ENCODE data around the gene SLC39A1.
"Not testable (repeated sequence)": the region's sequence is repeated elsewhere in the genome, so short reads cannot be mapped to it uniquely, and the experiment has no call there.

Gene SLC39A1, protein sequence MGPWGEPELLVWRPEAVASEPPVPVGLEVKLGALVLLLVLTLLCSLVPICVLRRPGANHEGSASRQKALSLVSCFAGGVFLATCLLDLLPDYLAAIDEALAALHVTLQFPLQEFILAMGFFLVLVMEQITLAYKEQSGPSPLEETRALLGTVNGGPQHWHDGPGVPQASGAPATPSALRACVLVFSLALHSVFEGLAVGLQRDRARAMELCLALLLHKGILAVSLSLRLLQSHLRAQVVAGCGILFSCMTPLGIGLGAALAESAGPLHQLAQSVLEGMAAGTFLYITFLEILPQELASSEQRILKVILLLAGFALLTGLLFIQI

DNA sequence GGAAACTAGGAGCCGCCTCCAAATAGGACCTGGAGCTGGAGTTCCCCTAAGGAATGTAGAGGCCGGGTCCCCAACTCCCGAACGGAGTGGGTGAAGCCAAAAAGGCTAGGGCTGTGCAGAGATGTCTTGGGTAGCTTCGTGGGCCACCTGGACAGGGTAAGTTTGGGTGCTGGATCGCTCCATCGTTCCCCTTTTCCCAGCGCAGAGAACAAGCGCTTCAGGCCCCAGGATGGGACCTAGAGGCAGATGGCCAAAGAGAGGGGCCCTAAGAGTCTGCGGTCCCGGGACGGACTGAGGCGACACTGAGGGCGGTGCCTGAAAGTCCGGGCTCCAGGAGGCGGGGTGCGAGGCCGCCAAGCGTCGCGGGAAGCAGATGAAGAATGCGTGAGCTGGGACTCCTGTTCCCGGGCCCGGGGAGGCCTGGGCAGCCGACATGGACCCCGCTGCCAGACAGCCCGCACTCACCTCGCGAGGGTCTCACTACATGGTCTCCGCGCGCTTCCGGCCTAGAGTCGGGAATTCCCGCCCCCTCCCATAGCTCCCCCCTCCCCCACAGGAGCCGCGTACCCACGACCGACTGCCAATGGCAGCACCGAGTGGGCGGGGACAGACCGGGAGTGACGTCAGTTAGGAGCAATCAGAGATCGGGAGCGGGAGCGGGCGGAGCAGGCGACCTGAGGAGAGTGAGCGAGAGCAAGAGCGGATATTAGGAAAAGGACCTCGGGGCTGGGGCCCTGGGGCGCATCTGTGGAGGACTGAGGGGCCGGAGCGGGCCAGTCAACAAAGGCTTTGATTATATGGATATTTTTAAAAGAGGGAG is at the start of gene SLC39A1:
TSS of gene SLC39A1 (minus strand) at position 508 of the 820 bp plus-strand sequence. CDS start 822 bp downstream, outside the sequence.
- peak; percentile 92 for DNase-seq (ENCODE audit: low spot score)

DNA sequence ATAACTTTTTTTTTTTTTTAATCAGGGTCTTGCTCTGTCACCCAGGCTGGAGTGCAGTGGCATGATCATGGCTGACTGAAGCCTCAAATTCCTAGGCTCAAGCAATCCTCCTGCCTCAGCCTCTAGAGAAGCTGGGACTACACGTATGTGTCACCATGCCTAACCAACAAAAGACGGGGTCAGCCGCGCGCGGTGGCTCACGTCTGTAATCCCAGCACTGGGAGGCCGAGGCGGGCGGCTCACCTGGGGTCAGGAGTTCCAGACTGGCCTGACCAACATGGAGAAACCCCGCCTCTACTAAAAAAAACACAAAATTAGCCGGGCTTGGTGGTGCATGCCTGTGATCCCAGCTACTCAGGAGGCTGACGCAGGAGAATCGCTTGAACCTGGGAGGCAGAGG is 49.2 kb upstream of the SLC39A1 start:
- not testable (repeated sequence) for DNase-seq (ENCODE audit: low spot score)

DNA sequence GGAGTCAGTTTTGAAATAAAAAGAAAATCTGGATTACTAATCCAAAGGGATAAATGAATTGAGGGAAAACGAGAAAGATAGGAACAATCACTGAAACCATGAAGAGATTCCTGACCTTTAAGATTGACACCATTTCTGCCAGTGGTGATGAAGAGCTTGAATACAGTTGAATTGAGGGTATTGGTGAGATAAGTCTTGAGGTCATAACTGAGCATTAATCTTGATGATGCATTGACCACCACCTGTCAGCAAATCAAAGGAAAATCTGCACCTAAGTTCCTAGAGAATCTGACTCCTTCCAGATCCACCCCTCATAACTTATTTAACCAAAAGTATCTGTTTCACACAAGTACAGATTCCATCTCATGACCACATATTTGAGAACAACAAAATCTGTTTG is 48.8 kb upstream of the SLC39A1 start:
- no peak for DNase-seq (ENCODE audit: low spot score)

DNA sequence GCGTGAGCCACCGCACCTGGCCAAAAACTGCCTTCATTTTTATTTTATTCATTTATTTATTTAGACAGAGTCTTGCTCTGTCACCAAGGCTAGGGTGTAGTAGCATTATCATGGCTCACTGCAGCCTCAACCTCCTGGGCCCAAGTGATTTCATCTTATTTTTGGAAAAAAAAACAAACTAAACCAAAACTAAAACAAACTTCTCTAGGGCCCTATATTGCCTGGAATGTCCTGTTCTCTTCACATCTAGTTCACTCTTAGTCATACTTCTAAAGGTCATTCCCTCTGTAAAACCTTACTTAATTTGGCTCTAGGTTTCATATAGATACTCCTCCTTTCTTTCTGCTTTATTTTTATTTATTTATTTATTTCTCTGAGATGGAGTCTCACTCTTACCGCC is 42.8 kb upstream of the SLC39A1 start:
- DNase-seq (ENCODE audit: low spot score) = no peak

DNA sequence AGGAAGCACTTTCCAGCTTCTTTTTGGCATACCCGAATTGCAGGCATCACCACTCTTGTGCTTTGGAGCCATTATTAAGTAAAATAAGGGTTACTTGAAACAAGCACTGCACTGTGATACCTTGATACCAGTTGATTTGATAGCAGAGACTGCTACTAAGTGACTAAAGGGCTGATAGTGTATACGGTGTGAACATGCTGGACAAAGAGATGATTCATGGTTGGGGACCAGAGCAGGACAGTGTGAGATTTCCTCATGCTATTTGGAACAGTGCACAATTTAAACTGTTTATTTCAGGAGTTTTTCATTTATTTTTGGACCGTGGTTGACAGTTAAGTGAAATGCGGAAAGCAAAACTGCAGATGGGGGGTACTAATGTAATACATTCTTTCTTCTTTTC is 37.1 kb upstream of the SLC39A1 start:
- no peak for DNase-seq (ENCODE audit: low spot score)

DNA sequence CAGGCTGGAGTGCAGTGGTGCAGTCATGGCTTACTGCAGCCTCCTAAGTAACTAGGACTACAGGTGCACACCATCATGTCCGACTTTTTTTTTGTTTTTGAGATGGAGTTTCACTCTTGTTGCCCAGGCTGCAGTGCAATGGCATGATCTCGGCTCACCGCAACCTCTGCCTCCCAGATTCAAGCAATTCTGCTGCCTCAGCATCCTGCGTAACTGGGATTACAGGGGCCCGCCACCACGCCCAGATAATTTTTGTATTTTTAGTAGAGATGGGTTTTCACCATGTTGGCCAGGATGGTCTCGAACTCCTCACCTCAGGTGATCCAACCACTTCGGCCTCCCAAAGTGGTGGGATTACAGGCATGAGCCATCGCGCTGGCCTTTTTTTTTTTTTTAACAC is 33.5 kb upstream of the SLC39A1 start:
- not testable (repeated sequence) for DNase-seq (ENCODE audit: low spot score)

DNA sequence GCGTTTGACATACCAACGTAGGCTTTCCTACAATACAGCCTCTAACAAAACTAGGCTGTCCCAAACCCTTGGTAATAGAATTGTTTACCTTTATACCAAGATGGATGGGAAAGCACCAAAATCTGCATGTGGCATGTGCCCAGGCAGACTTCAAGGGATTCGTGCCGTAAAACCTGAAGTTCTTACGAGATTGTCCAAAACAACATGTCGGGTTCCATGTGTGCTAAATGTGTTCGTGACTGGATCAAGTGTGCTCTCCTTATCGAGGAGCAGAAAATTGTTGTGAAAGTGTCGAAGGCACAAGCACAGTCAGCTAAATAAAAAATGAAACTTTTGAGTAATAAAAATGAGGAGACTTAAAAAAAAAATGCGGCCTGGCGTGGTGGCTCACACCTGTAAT is 32.3 kb upstream of the SLC39A1 start:
- no peak for DNase-seq (ENCODE audit: low spot score)

DNA sequence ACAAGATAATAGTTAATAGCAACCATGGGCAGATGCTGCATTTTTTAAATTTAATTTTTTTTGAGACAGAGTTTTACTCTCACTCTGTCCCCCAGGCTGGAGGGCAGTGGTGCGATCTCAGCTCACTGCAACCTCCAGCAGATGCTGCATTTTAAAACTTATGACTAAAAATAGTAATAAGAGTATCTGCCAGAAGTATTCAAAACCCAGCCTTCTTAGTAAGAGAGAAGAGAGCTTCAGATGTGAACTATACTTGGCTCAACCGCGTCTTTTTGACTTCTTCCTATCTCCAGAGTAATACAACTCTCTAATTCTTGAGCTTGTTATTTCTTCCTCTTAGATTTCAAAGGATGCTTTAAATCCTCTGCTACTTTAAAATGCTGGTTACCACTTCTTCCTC is 31.9 kb upstream of the SLC39A1 start:
- DNase-seq (ENCODE audit: low spot score) = no peak

DNA sequence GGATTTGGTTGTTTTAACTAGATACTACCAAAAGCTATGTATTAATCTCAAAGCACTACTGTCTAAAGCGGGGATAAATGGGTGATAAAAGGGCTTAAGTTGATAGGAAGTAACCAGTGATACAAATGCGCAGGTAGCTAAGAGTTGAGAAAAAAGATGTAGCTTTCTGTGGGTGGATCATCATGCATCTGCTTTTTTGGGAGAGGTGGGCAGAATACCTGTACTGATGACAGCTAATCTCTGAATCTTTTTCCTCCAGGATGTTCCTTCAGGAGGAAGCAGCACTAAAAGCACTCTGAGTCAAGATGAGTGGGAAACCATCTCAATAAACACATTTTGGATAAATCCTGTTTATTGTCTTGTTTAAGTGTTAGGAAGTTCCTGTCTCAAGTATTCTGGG is 28.5 kb upstream of the SLC39A1 start:
- no peak for DNase-seq (ENCODE audit: low spot score)

DNA sequence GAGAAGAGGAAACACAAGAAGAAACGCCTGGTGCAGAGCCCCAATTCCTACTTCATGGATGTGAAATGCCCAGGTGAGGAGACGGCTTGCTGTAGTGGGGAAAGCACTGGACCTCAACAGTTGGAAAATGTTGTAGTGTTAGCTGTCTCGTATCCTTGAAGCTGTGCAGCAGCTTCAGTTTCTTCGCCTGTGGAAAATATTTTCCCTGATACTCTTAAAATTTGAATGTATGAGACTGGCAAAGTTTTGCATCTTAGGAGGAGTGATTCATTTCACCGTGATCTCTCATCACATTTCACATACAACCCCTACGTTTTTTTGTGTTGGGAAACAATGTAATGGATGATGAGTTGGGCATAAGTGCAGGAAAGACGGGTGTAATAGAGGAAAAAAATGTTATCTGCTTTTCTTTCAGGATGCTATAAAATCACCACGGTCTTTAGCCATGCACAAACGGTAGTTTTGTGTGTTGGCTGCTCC is 27.9 kb upstream of the SLC39A1 start:
- no peak for DNase-seq (ENCODE audit: low spot score)

DNA sequence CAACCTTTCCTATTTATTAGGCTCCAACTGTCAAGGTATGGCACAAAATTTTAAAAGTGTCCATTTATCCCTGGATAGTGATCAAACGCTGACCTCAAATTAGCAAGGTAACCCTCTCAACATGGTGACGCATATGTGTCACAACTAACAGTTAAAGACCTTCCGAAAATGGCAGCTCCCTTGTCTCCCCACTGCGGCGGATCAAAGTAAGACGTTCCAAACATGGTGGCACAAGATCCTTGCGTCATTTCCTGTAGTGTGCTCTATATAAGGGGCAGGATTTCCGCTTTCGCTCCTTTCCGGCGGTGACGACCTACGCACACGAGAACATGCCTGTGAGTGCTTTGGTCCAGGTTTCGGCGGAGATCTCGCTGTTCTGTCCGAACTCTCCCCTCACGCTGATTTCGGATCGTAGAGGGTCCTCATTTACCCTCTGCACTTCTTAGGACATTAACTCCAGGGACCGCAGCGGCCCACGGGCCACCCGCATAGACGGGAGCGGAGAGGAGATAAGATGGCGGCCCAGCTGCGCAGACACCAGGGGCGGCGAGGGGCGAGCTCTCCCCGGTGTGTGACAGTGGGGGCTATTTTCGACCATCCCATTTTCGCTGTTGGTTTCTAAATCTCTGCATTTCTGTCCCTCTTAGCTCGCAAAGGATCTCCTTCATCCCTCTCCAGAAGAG is 27.3 kb upstream of the SLC39A1 start, which contains the start of gene RPS27:
TSS of gene RPS27 (plus strand) at position 295 of the 683 bp plus-strand sequence. CDS start at position 330, 35 bp downstream.
- DNase-seq (ENCODE audit: low spot score) = peak; percentile 97

DNA sequence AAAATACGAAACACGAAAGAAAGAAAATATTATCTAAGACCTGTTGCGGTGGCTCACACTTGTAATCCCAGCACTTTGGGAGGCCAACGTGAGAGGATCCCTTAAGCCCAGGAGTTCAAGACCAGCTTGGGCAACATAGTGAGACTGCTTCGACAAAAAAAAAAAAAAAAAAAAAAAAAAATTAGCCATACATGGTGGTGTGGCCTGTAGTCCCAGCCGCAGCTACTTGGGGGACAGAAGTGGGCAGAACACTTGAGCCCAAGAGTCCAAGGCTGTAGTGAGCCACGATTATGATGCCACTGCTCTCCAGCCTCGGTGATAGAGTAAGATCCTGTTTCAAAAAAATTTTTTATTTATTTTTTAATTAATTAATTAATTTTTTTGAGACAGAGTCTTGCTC is 24.3 kb upstream of the SLC39A1 start:
- DNase-seq (ENCODE audit: low spot score) = no peak

DNA sequence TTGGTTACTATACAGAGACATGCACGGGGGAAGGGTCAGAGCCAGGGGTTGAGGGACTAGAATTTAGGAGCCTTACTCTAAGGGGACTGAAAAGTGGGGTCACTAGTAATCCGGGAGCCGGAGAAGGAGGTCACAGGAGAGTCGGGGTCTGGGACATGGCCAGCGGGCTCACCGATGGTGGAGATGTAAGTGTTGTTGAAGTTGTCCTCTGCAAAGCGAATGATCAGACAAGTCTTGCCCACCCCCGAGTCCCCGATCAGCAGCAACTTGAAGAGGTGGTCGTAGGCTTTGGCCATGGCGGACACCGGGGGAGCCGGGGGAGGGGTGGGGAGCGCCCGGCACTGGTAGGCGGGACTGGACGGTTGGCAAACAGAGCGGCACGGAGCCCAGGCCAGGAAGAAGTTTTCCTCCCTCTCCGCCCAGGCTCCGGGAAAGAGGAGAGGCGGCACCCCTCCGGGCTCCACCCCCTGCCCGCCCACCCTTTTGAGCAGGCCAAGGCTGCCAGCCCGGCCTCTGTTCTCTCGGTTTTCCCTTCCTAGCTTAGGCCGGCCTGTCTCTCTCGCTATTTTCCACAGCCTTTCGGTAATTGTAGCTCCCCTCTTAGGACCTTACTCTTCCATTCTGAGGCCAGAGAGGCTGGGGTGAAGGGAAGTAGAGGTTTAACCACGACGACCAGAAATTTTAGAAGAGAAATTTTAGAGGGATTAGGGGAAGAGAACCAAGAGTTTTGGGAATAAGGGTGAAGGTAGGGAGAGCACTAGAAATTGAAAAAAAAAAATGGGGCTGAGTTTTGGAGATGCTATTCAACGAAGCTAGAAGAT is 22.8 kb upstream of the SLC39A1 start, which contains the start of gene RAB13:
TSS of gene RAB13 (minus strand) at position 399 of the 821 bp plus-strand sequence. CDS start at position 296, 103 bp downstream.
- DNase-seq (ENCODE audit: low spot score) = peak; percentile 63

DNA sequence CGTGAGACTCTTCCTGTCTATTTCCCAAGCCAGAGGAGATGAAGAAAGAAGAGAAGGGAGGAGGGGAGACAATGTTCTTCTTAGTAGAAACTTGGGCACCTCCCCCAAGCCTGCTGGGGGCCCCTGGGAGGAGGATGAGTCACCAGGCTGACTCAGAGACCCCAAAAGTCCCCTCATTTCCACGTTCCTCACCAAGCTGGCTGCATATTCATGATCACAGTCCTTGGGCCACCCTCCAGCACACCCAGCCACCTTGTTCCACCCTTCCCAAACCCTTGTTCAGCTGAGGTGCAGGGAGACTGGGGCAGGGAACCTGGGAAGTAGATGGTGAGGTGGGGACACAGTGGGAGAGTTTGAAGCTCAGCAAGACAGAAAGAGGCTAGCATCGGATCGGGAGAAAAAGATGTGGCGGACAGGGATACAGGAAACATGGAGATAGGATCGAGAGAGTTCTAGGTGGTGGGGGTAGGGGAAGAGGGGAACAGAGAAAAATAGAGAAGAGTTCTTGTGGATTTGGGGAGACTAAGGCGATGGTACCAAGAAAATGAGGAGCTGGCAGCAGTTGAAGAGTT is 22.1 kb upstream of the SLC39A1 start:
- DNase-seq (ENCODE audit: low spot score) = no peak

DNA sequence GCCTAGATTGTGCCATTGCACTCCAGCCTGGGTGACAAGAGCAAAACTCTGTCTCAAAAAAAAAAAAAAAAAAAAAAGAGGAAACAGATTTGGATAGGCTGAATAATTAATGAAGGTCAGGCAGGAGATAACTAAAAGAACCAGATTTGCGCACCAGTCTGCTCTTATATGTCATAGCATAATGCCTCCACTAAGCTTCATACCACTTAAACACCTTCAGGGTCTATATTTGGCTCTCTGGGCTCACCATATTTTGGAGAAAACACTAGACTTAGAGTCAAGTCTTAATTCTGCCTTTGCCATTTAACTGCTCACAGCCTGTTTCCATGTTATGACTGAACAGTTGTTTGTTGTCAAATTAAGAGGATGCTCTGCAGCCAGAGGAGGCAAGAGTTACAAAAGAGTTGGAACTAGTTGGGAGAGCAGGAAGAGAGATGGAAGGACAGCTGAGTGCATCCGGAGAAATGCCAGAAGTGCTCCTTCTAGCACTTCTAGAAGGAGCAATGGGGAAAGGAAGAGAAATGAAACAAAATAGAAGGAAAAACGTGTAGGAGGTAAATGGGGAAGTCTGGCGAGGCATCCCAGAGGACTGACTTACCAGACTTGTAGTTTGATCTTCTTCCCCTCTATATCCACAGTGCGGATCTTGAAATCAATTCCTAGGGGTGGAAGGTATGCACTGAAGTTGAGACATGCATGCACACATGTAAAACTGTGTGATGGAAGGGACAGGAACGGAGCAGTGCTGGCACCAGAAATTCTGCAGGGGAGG is 21.0 kb upstream of the SLC39A1 start:
- no peak for DNase-seq (ENCODE audit: low spot score)

DNA sequence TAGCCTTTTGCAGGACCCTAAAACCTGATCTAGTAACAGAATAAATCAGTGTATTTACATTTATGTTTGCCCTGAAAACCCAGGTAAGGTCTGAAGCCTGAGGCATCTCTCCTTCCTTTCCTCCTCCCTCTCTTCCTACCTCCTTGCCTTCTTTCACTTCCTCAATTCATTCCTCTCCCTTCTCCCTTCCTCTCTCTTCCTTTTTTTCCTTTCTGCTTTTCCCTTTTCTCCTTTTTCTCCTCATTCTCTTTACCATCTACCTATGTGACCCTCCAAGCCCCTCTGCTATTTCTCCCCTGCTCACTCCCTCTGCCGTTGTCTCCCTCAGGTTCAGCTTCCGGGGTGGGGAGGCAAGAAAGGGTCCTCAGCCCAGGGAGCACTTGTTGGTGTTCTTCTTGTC is 18.4 kb upstream of the SLC39A1 start:
- DNase-seq (ENCODE audit: low spot score) = not testable (repeated sequence)

DNA sequence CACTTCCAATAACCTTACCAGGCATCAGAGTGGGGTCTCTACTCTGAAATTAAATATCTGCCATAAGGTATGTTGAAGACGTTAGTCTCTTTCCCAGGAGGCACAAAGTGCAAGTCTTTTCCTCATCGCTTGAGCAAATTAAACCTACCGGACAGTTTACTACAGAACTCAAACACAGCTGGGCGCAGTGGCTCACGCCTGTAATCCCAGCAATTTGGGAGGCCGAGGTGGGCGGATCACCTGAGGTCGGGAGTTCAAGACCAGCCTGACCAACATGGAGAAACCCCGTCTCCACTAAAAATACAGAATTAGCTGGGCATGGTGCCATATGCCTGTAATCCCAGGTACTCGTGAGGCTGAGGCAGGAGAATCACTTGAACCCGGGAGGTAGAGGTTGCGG is 15.8 kb upstream of the SLC39A1 start:
- DNase-seq (ENCODE audit: low spot score) = not testable (repeated sequence)

DNA sequence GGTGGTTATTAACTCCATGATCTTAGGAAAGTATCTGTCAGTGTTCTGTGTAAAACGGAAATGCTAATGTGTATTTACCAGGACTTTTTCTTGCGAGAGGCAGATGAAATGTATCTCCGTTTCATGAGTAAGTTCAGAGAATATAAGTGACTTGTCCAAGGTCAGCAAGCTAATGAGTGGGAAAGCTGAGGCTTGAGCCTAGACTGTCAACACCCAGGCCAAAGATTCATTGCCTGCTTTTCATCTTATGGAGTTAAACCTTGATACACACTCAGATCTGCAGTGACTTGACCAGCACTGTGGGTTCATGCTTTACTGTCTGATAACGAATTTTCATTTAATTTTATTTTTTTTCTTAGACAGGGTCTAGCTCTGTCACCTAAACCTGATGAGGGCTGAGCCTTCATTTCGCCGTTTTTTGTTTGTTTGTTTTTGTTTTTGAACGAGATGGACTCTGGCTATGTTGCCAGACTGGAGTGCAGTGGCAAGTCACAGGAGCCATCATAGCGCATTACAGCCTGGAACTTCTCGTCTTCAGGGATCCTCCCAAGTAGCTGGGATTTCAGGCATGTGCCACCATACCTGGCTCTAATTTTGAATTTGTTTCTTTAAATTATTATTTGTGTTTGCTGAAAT is 15.1 kb upstream of the SLC39A1 start:
- no peak for DNase-seq (ENCODE audit: low spot score)

Data from kidney capillary endothelial cell (primary cell).